HEK293 (cell line): ENCODE data around the gene CRTC2.

ENCODE experiments used
- BCL6B ChIP-seq: fragments of 450-650 bp; formaldehyde crosslinking; IDR thresholded peaks from 2 replicates; pipeline ENCODE4 v1.5.1; 2017; ENCODE audit warnings: missing biosample characterization, missing genetic modification characterization
- EGR2 ChIP-seq: fragments of 450-650 bp; formaldehyde crosslinking; IDR thresholded peaks from 2 replicates; pipeline ENCODE4 v1.5.1; 2016; ENCODE audit warnings: low read depth, missing biosample characterization, missing genetic modification characterization
- INSM2 ChIP-seq: fragments of 450-650 bp; formaldehyde crosslinking; IDR thresholded peaks from 2 replicates; pipeline ENCODE4 v1.5.1; 2016; ENCODE audit warnings: missing biosample characterization, missing genetic modification characterization
- KLF7 ChIP-seq: fragments of 450-650 bp; formaldehyde crosslinking; IDR thresholded peaks from 2 replicates; pipeline ENCODE4 v1.5.1; 2016; ENCODE audit warnings: missing biosample characterization, missing genetic modification characterization, borderline replicate concordance
- KLF8 ChIP-seq: fragments of 450-650 bp; formaldehyde crosslinking; IDR thresholded peaks from 2 replicates; pipeline ENCODE4 v1.5.1; 2016; ENCODE audit warnings: missing biosample characterization, missing genetic modification characterization
- MEIS1 ChIP-seq: sonication (generic); formaldehyde crosslinking; IDR thresholded peaks from 2 replicates; pipeline ENCODE4 v1.8.1; 2022; ENCODE audit warnings: missing genetic modification reagents, mild to moderate bottlenecking, borderline replicate concordance
- MZF1 ChIP-seq: fragments of 450-650 bp; formaldehyde crosslinking; IDR thresholded peaks from 2 replicates; pipeline ENCODE4 v1.5.1; 2017; ENCODE audit warnings: missing biosample characterization, missing genetic modification characterization, borderline replicate concordance
- OSR2 ChIP-seq: fragments of 450-650 bp; formaldehyde crosslinking; IDR thresholded peaks from 2 replicates; pipeline ENCODE4 v1.5.1; 2016; ENCODE audit warnings: missing biosample characterization, missing genetic modification characterization
- RBAK ChIP-seq: fragments of 450-650 bp; formaldehyde crosslinking; IDR thresholded peaks from 2 replicates; pipeline ENCODE4 v1.5.1; 2016; ENCODE audit warnings: missing biosample characterization, missing genetic modification characterization
- YY1 ChIP-seq: fragments of 450-650 bp; formaldehyde crosslinking; IDR thresholded peaks from 2 replicates; pipeline ENCODE4 v1.5.1; 2018; ENCODE audit warnings: missing biosample characterization, missing genetic modification characterization
- ZBTB1 ChIP-seq: fragments of 450-650 bp; formaldehyde crosslinking; IDR thresholded peaks from 2 replicates; pipeline ENCODE4 v1.5.1; 2016; ENCODE audit warnings: missing biosample characterization, missing genetic modification characterization
- ZBTB11 ChIP-seq: fragments of 450-650 bp; formaldehyde crosslinking; conservative IDR thresholded peaks from 2 replicates; pipeline ENCODE4 v1.5.1; 2016; ENCODE audit warnings: low read depth, missing biosample characterization, missing genetic modification characterization
- ZBTB8A ChIP-seq: fragments of 450-650 bp; formaldehyde crosslinking; IDR thresholded peaks from 2 replicates; pipeline ENCODE4 v1.5.1; 2016; ENCODE audit warnings: missing biosample characterization, missing genetic modification characterization
- ZFP69B ChIP-seq: fragments of 450-650 bp; formaldehyde crosslinking; IDR thresholded peaks from 2 replicates; pipeline ENCODE4 v1.5.1; 2016; ENCODE audit warnings: missing biosample characterization, missing genetic modification characterization
- ZIC2 ChIP-seq: fragments of 450-650 bp; formaldehyde crosslinking; IDR thresholded peaks from 2 replicates; pipeline ENCODE4 v1.5.1; 2016; ENCODE audit warnings: missing biosample characterization, missing genetic modification characterization
- ZNF10 ChIP-seq: fragments of 450-650 bp; formaldehyde crosslinking; IDR thresholded peaks from 2 replicates; pipeline ENCODE4 v1.5.1; 2017; ENCODE audit warnings: missing biosample characterization, missing genetic modification characterization
- ZNF114 ChIP-seq: fragments of 450-650 bp; formaldehyde crosslinking; IDR thresholded peaks from 2 replicates; pipeline ENCODE4 v1.5.0; 2017; ENCODE audit warnings: missing biosample characterization, missing genetic modification characterization
- ZNF174 ChIP-seq: fragments of 450-650 bp; formaldehyde crosslinking; IDR thresholded peaks from 2 replicates; pipeline ENCODE4 v1.5.0; 2017; ENCODE audit warnings: missing biosample characterization, mild to moderate bottlenecking, missing genetic modification characterization
- ZNF211 ChIP-seq: fragments of 450-650 bp; formaldehyde crosslinking; IDR thresholded peaks from 2 replicates; pipeline ENCODE4 v1.5.1; 2016; ENCODE audit warnings: low read depth, missing biosample characterization, missing genetic modification characterization
- ZNF221 ChIP-seq: fragments of 450-650 bp; formaldehyde crosslinking; IDR thresholded peaks from 2 replicates; pipeline ENCODE4 v1.5.1; 2017; ENCODE audit warnings: missing biosample characterization, missing genetic modification characterization, borderline replicate concordance
- ZNF324 ChIP-seq: fragments of 450-650 bp; formaldehyde crosslinking; IDR thresholded peaks from 2 replicates; pipeline ENCODE4 v1.5.1; 2016; ENCODE audit warnings: missing biosample characterization, missing genetic modification characterization
- ZNF350 ChIP-seq: fragments of 450-650 bp; formaldehyde crosslinking; IDR thresholded peaks from 2 replicates; pipeline ENCODE4 v1.5.0; 2017; ENCODE audit warnings: missing biosample characterization, mild to moderate bottlenecking, missing genetic modification characterization
- ZNF37A ChIP-seq: fragments of 450-650 bp; IDR thresholded peaks from 2 replicates; pipeline ENCODE4 v1.5.1; 2018; ENCODE audit warnings: missing biosample characterization, missing genetic modification characterization
- ZNF426 ChIP-seq: fragments of 450-650 bp; formaldehyde crosslinking; IDR thresholded peaks from 2 replicates; pipeline ENCODE4 v1.5.1; 2017; ENCODE audit warnings: missing biosample characterization, missing genetic modification characterization, mild to moderate bottlenecking, inconsistent platforms, moderate library complexity
- ZNF433 ChIP-seq: fragments of 450-650 bp; formaldehyde crosslinking; IDR thresholded peaks from 2 replicates; pipeline ENCODE4 v1.5.1; 2016; ENCODE audit warnings: missing biosample characterization, missing genetic modification characterization, low read depth
- ZNF548 ChIP-seq: fragments of 450-650 bp; formaldehyde crosslinking; IDR thresholded peaks from 2 replicates; pipeline ENCODE4 v1.5.1; 2016; ENCODE audit warnings: missing biosample characterization, missing genetic modification characterization
- ZNF571 ChIP-seq: fragments of 450-650 bp; formaldehyde crosslinking; IDR thresholded peaks from 2 replicates; pipeline ENCODE4 v1.5.0; 2017; ENCODE audit warnings: missing biosample characterization, missing genetic modification characterization
- ZNF658 ChIP-seq: fragments of 450-650 bp; formaldehyde crosslinking; IDR thresholded peaks from 2 replicates; pipeline ENCODE4; 2016; ENCODE audit warnings: missing biosample characterization, missing genetic modification characterization
- ZNF701 ChIP-seq: fragments of 450-650 bp; formaldehyde crosslinking; IDR thresholded peaks from 2 replicates; pipeline ENCODE4 v1.5.1; 2016; ENCODE audit warnings: missing biosample characterization, missing genetic modification characterization
- ZNF830 ChIP-seq: fragments of 450-650 bp; IDR thresholded peaks from 2 replicates; pipeline ENCODE4 v1.5.0; 2018; ENCODE audit warnings: missing biosample characterization, missing genetic modification characterization, low read depth, mild to moderate bottlenecking, moderate library complexity
- ZNF843 ChIP-seq: fragments of 450-650 bp; formaldehyde crosslinking; IDR thresholded peaks from 2 replicates; pipeline ENCODE4 v1.5.1; 2016; ENCODE audit warnings: missing biosample characterization, missing genetic modification characterization
- ZSCAN23 ChIP-seq: fragments of 450-650 bp; formaldehyde crosslinking; IDR thresholded peaks from 2 replicates; pipeline ENCODE4 v1.5.1; 2016; ENCODE audit warnings: missing biosample characterization, missing genetic modification characterization
- TF ChIP-seq, protein P1 (sequence below): fragments of 450-650 bp; formaldehyde crosslinking; IDR thresholded peaks from 2 replicates; pipeline ENCODE4; 2016; ENCODE audit warnings: missing biosample characterization, missing genetic modification characterization
- TF ChIP-seq, protein P2 (sequence below): fragments of 450-650 bp; IDR thresholded peaks from 2 replicates; pipeline ENCODE4 v1.5.1; 2018; ENCODE audit warnings: missing biosample characterization, mild to moderate bottlenecking, missing genetic modification characterization

CRTC2 gene

GRCh38 chr1:153946622-153947241 lies 11.7 kb downstream of the CRTC2 start, which contains the start of gene DENND4B (continued):
- TF ChIP-seq ZNF830 (tag by site-specific recombination): no peak
- TF ChIP-seq ZNF426 (tag by site-specific recombination): no peak
- no peak; the same call in 1 of the 2 replicates for TF ChIP-seq ZIC2
- no peak for TF ChIP-seq ZNF571
- TF ChIP-seq ZNF10: no peak
- no peak for TF ChIP-seq ZBTB11 (tag by site-specific recombination)
- 0 out of 2 replicates have a peak, but pooled peaks have one; percentile 2 for TF ChIP-seq YY1 (tag by site-specific recombination)
- TF ChIP-seq ZNF174 (tag by site-specific recombination): no peak
- no peak for TF ChIP-seq ZNF658
- TF ChIP-seq RBAK (tag by site-specific recombination): no peak
- no peak for TF ChIP-seq ZNF114 (tag by site-specific recombination)
- TF ChIP-seq, protein P1, sequence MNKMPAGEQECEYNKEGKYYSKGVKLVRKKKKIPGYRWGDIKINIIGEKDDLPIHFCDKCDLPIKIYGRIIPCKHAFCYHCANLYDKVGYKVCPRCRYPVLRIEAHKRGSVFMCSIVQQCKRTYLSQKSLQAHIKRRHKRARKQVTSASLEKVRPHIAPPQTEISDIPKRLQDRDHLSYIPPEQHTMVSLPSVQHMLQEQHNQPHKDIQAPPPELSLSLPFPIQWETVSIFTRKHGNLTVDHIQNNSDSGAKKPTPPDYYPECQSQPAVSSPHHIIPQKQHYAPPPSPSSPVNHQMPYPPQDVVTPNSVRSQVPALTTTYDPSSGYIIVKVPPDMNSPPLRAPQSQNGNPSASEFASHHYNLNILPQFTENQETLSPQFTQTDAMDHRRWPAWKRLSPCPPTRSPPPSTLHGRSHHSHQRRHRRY (tag by site-specific recombination): no peak
- no peak for TF ChIP-seq MZF1 (tag by site-specific recombination)
- TF ChIP-seq ZNF548: no peak
- no peak for TF ChIP-seq ZBTB1 (tag by site-specific recombination)
- TF ChIP-seq KLF7: no peak
- TF ChIP-seq ZNF324: no peak
- TF ChIP-seq INSM2 (tag by site-specific recombination): no peak
- TF ChIP-seq ZSCAN23 (tag by site-specific recombination): no peak
- TF ChIP-seq ZBTB8A (tag by site-specific recombination): no peak
- TF ChIP-seq ZNF221: no peak
- TF ChIP-seq ZNF843 (tag by site-specific recombination): peak; percentile 30; the same call in 1 of the 2 replicates
- TF ChIP-seq KLF8 (tag by site-specific recombination): peak; percentile 43; the same call in 1 of the 2 replicates
- no peak for TF ChIP-seq BCL6B
- TF ChIP-seq, protein P2, sequence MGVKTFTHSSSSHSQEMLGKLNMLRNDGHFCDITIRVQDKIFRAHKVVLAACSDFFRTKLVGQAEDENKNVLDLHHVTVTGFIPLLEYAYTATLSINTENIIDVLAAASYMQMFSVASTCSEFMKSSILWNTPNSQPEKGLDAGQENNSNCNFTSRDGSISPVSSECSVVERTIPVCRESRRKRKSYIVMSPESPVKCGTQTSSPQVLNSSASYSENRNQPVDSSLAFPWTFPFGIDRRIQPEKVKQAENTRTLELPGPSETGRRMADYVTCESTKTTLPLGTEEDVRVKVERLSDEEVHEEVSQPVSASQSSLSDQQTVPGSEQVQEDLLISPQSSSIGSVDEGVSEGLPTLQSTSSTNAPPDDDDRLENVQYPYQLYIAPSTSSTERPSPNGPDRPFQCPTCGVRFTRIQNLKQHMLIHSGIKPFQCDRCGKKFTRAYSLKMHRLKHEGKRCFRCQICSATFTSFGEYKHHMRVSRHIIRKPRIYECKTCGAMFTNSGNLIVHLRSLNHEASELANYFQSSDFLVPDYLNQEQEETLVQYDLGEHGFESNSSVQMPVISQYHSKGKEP (tag by site-specific recombination): no peak
- no peak; the same call in 1 of the 2 replicates for TF ChIP-seq ZFP69B (tag by site-specific recombination)
- no peak for TF ChIP-seq MEIS1
- TF ChIP-seq ZNF211 (tag by site-specific recombination): no peak
- TF ChIP-seq ZNF701 (tag by site-specific recombination): no peak
- TF ChIP-seq EGR2 (tag by site-specific recombination): no peak
- no peak for TF ChIP-seq ZNF350 (tag by site-specific recombination)
- TF ChIP-seq ZNF433: no peak
- no peak for TF ChIP-seq ZNF37A (tag by site-specific recombination)
- no peak for TF ChIP-seq OSR2 (tag by site-specific recombination)
